ENCODE data around the gene PLIN3.

The PLIN3 gene

GRCh38 chr19:4814625-4815425 lies 52.6 kb downstream of the PLIN3 start:
- H3K36me3 ChIP-seq (ENCODE audit: insufficient read depth, low read length) = peaks cover 24% of the 10 kb centered on the region
- no peak for TF ChIP-seq EZH2 (IDR thresholded peaks at IDR 0.05; ENCODE audit: borderline replicate concordance, low read length)
- H3K27me3 ChIP-seq (ENCODE audit: insufficient read depth, low read length) = no peaks in the 10 kb centered on the region
- H3K4me3 ChIP-seq (ENCODE audit: low read depth, low read length, poor library complexity, severe bottlenecking) = no peak overlapping the region
- no peaks in the 10 kb centered on the region for H4K20me1 ChIP-seq (ENCODE audit: insufficient read depth, low read length)
- no peaks in the 10 kb centered on the region for H3F3A ChIP-seq (ENCODE audit: insufficient read depth, low read length)
- H3K27ac ChIP-seq (ENCODE audit: low read depth, low read length, poor library complexity, severe bottlenecking) = peak overlapping the region; percentile 38
- no peaks in the 10 kb centered on the region for H3K79me2 ChIP-seq (ENCODE audit: insufficient read depth, low read length)
- H3K4me1 ChIP-seq (ENCODE audit: insufficient read depth, low read length, severe bottlenecking) = peaks cover 35% of the 10 kb centered on the region
- no peaks in the 10 kb centered on the region for H3K9me3 ChIP-seq (ENCODE audit: low read length)
- H3K9ac ChIP-seq (ENCODE audit: low read length) = no peak overlapping the region
- no peak overlapping the region for H3K4me2 ChIP-seq (ENCODE audit: low read length)
- no peak overlapping the region for H2AFZ ChIP-seq (ENCODE audit: low read length)
- H3K9me2 ChIP-seq (ENCODE audit: low read depth, low read length) = no peaks in the 10 kb centered on the region

GRCh38 chr19:4811328-4812131 lies 55.9 kb downstream of the PLIN3 start:
- peaks cover 7% of the 10 kb centered on the region; the same call in 1 of the 2 replicates for H3K36me3 ChIP-seq (ENCODE audit: insufficient read depth, low read length)
- H3K4me1 ChIP-seq (ENCODE audit: insufficient read depth, low read length, severe bottlenecking) = peaks cover 47% of the 10 kb centered on the region
- no peak overlapping the region for H2AFZ ChIP-seq (ENCODE audit: low read length)

DNA sequence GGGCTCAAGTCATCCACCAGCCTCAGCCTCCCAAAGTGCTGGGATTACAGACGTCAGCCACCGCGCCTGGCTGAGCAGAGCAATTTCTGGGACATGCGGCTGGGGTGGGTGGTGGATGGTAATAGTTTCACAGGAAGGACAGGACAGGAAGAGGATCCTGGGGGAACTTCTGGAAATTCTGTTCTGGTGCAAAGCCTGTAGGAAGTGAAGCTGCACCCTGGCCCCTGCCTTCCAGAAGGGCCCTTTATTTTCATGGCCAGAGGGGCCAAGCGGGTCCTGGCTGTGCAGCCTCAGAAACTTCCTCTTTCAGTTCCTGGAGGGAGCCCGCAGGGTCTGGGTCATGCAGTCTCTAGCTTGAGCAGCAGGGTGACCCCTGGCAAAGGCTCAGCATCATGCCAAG lies 60.3 kb downstream of the PLIN3 start:
- no peaks in the 10 kb centered on the region for H3K79me2 ChIP-seq (ENCODE audit: insufficient read depth, low read length)
- no peak overlapping the region for H2AFZ ChIP-seq (ENCODE audit: low read length)
- peaks cover 28% of the 10 kb centered on the region for H3K4me1 ChIP-seq (ENCODE audit: insufficient read depth, low read length, severe bottlenecking)
- H3K4me2 ChIP-seq (ENCODE audit: low read length) = no peak overlapping the region
- no peaks in the 10 kb centered on the region for H4K20me1 ChIP-seq (ENCODE audit: insufficient read depth, low read length)
- no peaks in the 10 kb centered on the region for H3K27me3 ChIP-seq (ENCODE audit: insufficient read depth, low read length)
- no peak overlapping the region for H3K27ac ChIP-seq (ENCODE audit: low read depth, low read length, poor library complexity, severe bottlenecking)
- no peak overlapping the region for H3K9ac ChIP-seq (ENCODE audit: low read length)
- no peaks in the 10 kb centered on the region for H3F3A ChIP-seq (ENCODE audit: insufficient read depth, low read length)
- no peaks in the 10 kb centered on the region for H3K9me2 ChIP-seq (ENCODE audit: low read depth, low read length)
- no peaks in the 10 kb centered on the region for H3K9me3 ChIP-seq (ENCODE audit: low read length)
- no peaks in the 10 kb centered on the region for H3K36me3 ChIP-seq (ENCODE audit: insufficient read depth, low read length)
- H3K4me3 ChIP-seq (ENCODE audit: low read depth, low read length, poor library complexity, severe bottlenecking) = no peak overlapping the region
- TF ChIP-seq, protein P1, sequence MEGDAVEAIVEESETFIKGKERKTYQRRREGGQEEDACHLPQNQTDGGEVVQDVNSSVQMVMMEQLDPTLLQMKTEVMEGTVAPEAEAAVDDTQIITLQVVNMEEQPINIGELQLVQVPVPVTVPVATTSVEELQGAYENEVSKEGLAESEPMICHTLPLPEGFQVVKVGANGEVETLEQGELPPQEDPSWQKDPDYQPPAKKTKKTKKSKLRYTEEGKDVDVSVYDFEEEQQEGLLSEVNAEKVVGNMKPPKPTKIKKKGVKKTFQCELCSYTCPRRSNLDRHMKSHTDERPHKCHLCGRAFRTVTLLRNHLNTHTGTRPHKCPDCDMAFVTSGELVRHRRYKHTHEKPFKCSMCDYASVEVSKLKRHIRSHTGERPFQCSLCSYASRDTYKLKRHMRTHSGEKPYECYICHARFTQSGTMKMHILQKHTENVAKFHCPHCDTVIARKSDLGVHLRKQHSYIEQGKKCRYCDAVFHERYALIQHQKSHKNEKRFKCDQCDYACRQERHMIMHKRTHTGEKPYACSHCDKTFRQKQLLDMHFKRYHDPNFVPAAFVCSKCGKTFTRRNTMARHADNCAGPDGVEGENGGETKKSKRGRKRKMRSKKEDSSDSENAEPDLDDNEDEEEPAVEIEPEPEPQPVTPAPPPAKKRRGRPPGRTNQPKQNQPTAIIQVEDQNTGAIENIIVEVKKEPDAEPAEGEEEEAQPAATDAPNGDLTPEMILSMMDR (IDR thresholded peaks at IDR 0.05; ENCODE audit: low read length) = no peak; the same call in 1 of the 2 replicates
- no peak for TF ChIP-seq EZH2 (IDR thresholded peaks at IDR 0.05; ENCODE audit: borderline replicate concordance, low read length)

More at GRCh38 chr19:4811328-4812131, 55.9 kb downstream of the PLIN3 start:
- TF ChIP-seq, protein P1 (IDR thresholded peaks at IDR 0.05; ENCODE audit: low read length) = peak; percentile 96
- no peak for TF ChIP-seq EZH2 (IDR thresholded peaks at IDR 0.05; ENCODE audit: borderline replicate concordance, low read length)
- Histone ChIP-seq H3K79me2 (ENCODE audit: insufficient read depth, low read length) (no peaks in the 10 kb centered on the region), H3K4me2 (ENCODE audit: low read length) (no peak overlapping the region; the same call in 1 of the 2 replicates), H3F3A (ENCODE audit: insufficient read depth, low read length) (no peaks in the 10 kb centered on the region), H3K4me3 (ENCODE audit: low read depth, low read length, poor library complexity, severe bottlenecking) (no peak overlapping the region), H3K9me3 (ENCODE audit: low read length) (no peaks in the 10 kb centered on the region), H4K20me1 (ENCODE audit: insufficient read depth, low read length) (no peaks in the 10 kb centered on the region), H3K27me3 (ENCODE audit: insufficient read depth, low read length) (no peaks in the 10 kb centered on the region), H3K27ac (ENCODE audit: low read depth, low read length, poor library complexity, severe bottlenecking) (peak overlapping the region; percentile 53), H3K9ac (ENCODE audit: low read length) (no peak overlapping the region), H3K9me2 (ENCODE audit: low read depth, low read length) (no peaks in the 10 kb centered on the region)

Data from OCI-LY1 (cell line).